GM20000 (cell line): ENCODE results near the gene FANCF.

Experiments
- DNase-seq: peaks from one replicate; pipeline ENCODE4 v3.0.0; 2012; ENCODE audit warnings: low spot score
- TF ChIP-seq, protein P1 (sequence below): IDR thresholded peaks from 2 replicates; pipeline ENCODE4 v1.5.1; 2012; ENCODE audit warnings: mild to moderate bottlenecking, control low read depth; ENCODE audit errors: extremely low read depth, missing control alignments

The FANCF gene

DNA sequence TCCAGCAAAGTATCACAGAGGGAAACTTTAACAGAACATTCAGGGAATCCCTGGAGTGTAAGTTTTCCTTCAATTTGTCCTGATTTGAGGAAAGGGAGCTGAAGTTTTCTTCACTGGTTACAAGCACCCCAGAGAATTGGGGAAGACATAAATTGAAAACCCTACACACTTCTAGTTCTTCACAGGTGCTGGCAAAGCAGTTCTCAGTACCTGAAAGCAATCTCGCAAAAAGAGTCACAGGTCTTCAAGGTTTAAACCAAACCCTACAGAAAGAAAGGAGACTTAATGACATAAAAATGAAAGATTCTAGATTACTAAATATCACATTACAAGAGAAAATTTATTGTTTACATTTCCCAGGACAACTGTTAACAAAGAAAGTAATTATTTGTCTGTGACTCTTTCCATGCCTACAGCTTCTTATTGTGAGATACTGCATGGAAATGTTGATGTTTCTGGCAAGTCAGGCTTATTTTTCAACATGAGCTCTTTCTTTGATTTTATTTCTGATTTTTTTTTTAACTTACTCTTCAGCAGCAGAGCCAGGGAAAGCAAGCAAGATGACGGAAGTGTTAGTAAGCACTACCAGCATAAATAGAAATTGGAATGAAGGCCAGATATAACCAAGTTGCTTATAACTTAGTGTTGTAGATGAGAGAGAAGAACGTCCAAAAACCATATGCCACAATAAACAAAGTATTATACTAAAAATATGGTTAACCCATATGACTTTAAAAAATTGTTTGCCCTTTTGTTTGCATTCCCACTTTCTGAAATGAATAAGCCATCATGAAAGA is 44.1 kb downstream of the FANCF start:
- DNase-seq, result no peak

DNA sequence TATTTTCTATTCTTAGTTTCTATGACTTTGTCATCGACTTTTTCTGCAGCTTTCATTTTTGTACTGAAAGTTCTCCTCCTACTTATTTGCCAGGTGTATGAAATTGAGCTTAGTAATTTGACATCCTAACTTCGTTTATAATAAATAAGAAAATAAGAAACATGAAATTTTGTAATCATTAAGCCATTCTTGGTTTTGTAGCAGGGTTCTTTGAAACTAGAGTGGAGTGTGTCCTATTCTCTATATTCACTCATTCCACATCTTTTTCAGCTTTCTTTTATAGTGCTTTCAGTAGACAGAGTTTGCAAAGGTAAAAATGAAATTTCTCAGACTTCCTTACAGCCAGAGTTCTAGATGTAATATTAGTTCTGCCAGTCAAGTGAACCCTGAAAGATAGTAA is 47.8 kb downstream of the FANCF start:
- TF ChIP-seq, protein P1, sequence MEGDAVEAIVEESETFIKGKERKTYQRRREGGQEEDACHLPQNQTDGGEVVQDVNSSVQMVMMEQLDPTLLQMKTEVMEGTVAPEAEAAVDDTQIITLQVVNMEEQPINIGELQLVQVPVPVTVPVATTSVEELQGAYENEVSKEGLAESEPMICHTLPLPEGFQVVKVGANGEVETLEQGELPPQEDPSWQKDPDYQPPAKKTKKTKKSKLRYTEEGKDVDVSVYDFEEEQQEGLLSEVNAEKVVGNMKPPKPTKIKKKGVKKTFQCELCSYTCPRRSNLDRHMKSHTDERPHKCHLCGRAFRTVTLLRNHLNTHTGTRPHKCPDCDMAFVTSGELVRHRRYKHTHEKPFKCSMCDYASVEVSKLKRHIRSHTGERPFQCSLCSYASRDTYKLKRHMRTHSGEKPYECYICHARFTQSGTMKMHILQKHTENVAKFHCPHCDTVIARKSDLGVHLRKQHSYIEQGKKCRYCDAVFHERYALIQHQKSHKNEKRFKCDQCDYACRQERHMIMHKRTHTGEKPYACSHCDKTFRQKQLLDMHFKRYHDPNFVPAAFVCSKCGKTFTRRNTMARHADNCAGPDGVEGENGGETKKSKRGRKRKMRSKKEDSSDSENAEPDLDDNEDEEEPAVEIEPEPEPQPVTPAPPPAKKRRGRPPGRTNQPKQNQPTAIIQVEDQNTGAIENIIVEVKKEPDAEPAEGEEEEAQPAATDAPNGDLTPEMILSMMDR, result no peak
- DNase-seq, result no peak

More for the DNA sequence above, 44.1 kb downstream of the FANCF start:
- TF ChIP-seq, protein P1, result no peak
